MCF 10A (cell line): Measurements from ENCODE around the gene RTCB. TPM values are rescaled to one million over a fixed set of nuclear protein-coding genes. Genes with fewer than 3 reads are reported as not detected.

Source experiments
- BruUV-seq: library from RNA; stranded (reverse); fragments of 400-500 nt; replicated peaks from 2 replicates; lab custom pipeline; 2021; lab: Mats Ljungman, UMichigan
- CTCF ChIA-PET: fragments of 300-600 bp; sonication (Branson Sonifier 250); formaldehyde crosslinking; extraction: SDS; loops from one replicate; lab custom pipeline; 2021; ENCODE audit warnings: antibody characterized with exemption, inconsistent platforms; lab: Yijun Ruan, JAX
- POLR2A ChIA-PET: fragments of 300-600, 350-650 bp; sonication (Branson Sonifier 250); formaldehyde crosslinking; extraction: SDS; loops from one replicate; lab custom pipeline; 2020; ENCODE audit warnings: antibody characterized with exemption, inconsistent platforms; lab: Yijun Ruan, JAX
- DNase-seq: peaks from one replicate; pipeline ENCODE4 v3.0.0-alpha.2; 2018; ENCODE audit not compliant: unreplicated experiment
- H3K27ac Mint-ChIP-seq: one replicate; pipeline ENCODE4 v1.8.0; 2022; ENCODE audit warnings: mild to moderate bottlenecking, low read depth, mixed read lengths; ENCODE audit not compliant: unreplicated experiment
- H3K27me3 Mint-ChIP-seq: one replicate; pipeline ENCODE4 v1.8.0; 2022; ENCODE audit warnings: mixed read lengths; ENCODE audit not compliant: insufficient read depth, unreplicated experiment
- H3K36me3 Mint-ChIP-seq: one replicate; pipeline ENCODE4 v1.8.0; 2022; ENCODE audit warnings: mild to moderate bottlenecking, moderate library complexity, mixed read lengths; ENCODE audit not compliant: insufficient read depth, unreplicated experiment
- H3K4me1 Mint-ChIP-seq: one replicate; pipeline ENCODE4 v1.8.0; 2022; ENCODE audit warnings: mixed read lengths; ENCODE audit not compliant: insufficient read depth, unreplicated experiment
- H3K4me3 Mint-ChIP-seq: one replicate; pipeline ENCODE4 v1.8.0; 2022; ENCODE audit warnings: mild to moderate bottlenecking, moderate library complexity, mixed read lengths; ENCODE audit not compliant: unreplicated experiment
- H3K9me3 Mint-ChIP-seq: one replicate; pipeline ENCODE4 v1.8.0; 2022; ENCODE audit warnings: mixed read lengths; ENCODE audit not compliant: unreplicated experiment
- intact Hi-C: fragments of 100-400 bp; cut with micrococcal nuclease; formaldehyde crosslinking; loops from 2 replicates; pipeline ENCODE4 v1.14.1; 2022
- total RNA-seq: library from RNA; stranded (reverse); gene quantifications from 2 replicates; pipeline ENCODE4 v1.2.3, GENCODE V29; 2022
- TF ChIP-seq, protein P1 (sequence below): fragments of 200-600 bp; IDR thresholded peaks from one replicate; pipeline ENCODE4 v1.8.0; 2022; ENCODE audit warnings: antibody characterized with exemption, mild to moderate bottlenecking; ENCODE audit not compliant: unreplicated experiment

Gene RTCB
- total RNA-seq, 1 experiment from 2014 or later = 93.4 TPM

DNA sequence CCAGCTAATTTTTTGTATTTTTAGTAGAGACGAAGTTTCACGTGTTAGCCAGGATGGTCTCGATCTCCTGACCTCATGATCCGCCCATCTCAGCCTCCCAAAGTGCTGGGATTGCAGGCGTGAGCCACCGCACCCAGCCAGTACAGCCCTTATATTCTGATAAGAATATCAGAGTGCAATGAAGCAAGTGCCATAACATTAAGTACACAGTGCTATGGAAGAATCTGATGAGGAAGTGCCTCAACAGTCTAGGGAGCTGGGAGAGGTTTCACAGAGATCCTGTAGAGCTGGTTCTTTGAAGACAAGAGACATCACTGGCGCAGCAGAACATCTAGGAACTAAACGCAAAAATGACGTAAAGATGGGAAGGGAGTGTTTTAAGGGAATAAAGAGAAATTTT lies 2.1 kb downstream of the RTCB start:
- TF ChIP-seq, protein P1, sequence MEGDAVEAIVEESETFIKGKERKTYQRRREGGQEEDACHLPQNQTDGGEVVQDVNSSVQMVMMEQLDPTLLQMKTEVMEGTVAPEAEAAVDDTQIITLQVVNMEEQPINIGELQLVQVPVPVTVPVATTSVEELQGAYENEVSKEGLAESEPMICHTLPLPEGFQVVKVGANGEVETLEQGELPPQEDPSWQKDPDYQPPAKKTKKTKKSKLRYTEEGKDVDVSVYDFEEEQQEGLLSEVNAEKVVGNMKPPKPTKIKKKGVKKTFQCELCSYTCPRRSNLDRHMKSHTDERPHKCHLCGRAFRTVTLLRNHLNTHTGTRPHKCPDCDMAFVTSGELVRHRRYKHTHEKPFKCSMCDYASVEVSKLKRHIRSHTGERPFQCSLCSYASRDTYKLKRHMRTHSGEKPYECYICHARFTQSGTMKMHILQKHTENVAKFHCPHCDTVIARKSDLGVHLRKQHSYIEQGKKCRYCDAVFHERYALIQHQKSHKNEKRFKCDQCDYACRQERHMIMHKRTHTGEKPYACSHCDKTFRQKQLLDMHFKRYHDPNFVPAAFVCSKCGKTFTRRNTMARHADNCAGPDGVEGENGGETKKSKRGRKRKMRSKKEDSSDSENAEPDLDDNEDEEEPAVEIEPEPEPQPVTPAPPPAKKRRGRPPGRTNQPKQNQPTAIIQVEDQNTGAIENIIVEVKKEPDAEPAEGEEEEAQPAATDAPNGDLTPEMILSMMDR = no peak
- no peak for DNase-seq
- Mint-ChIP-seq H3K27me3 (no peaks in the 10 kb centered on the region), H3K4me1 (peaks cover 6% of the 10 kb centered on the region), H3K36me3 (peaks cover 62% of the 10 kb centered on the region), H3K4me3 (peak overlapping the region; percentile 90), H3K9me3 (no peaks in the 10 kb centered on the region), H3K27ac (peak overlapping the region; percentile 8)
- POLR2A ChIA-PET = interaction anchor here (0.7 to 4.6 kb wide), 5 partner anchors 9 to 66 kb away, joined by 3 to 85 read pairs (median 4); partner anchors contain the start of gene FBXO7
- CTCF ChIA-PET = interaction anchor here (1.2 to 6.4 kb wide), 4 partner anchors 11 to 65 kb away, joined by 4 to 57 read pairs (median 10); partner anchors contain the start of gene FBXO7
- BruUV-seq = no TSS peak
- intact Hi-C loops = no loop called here

DNA sequence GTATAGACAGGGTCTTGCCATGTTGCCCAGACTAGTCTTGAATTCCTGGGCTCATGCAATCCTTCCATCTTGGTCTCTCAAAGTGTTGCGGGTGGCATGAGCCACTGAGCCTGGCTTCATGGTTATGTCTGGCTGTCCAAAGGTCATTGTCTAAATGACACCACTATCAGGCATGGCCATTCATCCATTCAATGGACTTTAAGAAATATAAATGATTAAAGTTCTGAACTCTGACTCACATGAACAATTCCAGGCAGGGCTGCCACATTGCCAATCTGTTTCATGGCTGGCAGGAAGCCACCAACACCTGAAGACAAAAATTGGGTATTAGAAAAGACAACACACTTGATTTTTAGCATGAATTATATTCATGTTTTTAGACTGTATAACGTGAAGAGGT lies 4.1 kb downstream of the RTCB start:
- Mint-ChIP-seq H3K36me3 (peaks cover 76% of the 10 kb centered on the region), H3K4me1 (peaks cover 6% of the 10 kb centered on the region), H3K9me3 (no peaks in the 10 kb centered on the region), H3K27me3 (no peaks in the 10 kb centered on the region), H3K27ac (no peak overlapping the region), H3K4me3 (no peak overlapping the region)
- no peak for DNase-seq
- ChIA-PET POLR2A (interaction anchor here (1.3 kb wide), 1 partner anchor 11 kb away, joined by 3 read pairs; no protein-coding TSS in a partner anchor), CTCF (interaction anchor here (0.8 kb wide), 1 partner anchor 10 kb away, joined by 3 read pairs; no protein-coding TSS in a partner anchor)
- TF ChIP-seq, protein P1 = no peak
- intact Hi-C loops = no loop called here
- no TSS peak for BruUV-seq

DNA sequence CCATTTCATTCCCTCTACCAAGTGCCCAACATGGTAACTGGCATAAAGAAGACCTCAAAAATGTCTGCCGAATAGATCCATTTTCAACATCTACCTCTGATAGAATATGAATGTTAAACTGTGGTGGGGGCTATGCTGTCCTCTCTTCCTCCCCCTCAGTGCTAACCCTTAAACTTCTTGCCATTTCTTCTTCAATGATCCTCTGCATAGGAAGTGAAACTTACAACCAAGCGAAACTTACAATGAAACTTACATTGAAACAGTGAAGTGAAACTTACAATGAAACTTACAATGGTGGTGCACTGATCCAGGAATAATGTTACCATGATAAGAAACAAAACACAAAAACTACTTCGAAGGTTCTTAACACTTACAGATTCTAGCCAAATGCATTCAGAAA lies 4.7 kb downstream of the RTCB start:
- DNase-seq = no peak
- POLR2A ChIA-PET = interaction anchor here (1.3 kb wide), 1 partner anchor 11 kb away, joined by 3 read pairs; no protein-coding TSS in a partner anchor
- H3K4me3 Mint-ChIP-seq = no peak overlapping the region
- H3K27ac Mint-ChIP-seq = no peak overlapping the region
- peaks cover 82% of the 10 kb centered on the region for H3K36me3 Mint-ChIP-seq
- BruUV-seq = no TSS peak
- no peaks in the 10 kb centered on the region for H3K9me3 Mint-ChIP-seq
- CTCF ChIA-PET = no interaction called here
- peaks cover 6% of the 10 kb centered on the region for H3K4me1 Mint-ChIP-seq
- TF ChIP-seq, protein P1 = no peak
- intact Hi-C loops = no loop called here
- no peaks in the 10 kb centered on the region for H3K27me3 Mint-ChIP-seq

DNA sequence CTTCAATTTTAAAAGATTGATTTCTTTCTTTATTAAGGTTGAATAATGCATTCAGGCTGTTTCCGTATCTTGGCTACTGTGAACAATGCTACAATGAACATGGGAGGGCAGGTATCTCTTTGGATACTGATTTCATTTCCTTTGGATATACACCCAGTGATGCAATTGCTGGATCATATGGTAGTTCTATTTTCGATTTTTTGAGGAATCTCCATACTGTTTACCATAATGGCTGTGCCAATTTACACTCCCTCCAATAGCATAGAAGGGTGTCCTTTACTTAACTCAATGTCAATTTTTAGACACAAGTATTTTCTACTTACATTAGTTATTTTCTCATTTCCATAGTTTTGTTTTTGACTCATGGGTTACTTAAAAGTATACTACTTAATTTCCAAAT lies 8.0 kb downstream of the RTCB start:
- ChIA-PET CTCF (interaction anchor here (0.6 to 0.9 kb wide), 4 partner anchors 20 to 639 kb away, joined by 3 to 4 read pairs (median 3); no protein-coding TSS in a partner anchor), POLR2A (interaction anchor here (1.7 kb wide), 1 partner anchor 9 kb away, joined by 4 read pairs; the partner anchor contains the start of gene RTCB)
- no TSS peak for BruUV-seq
- Mint-ChIP-seq H3K36me3 (peaks cover 96% of the 10 kb centered on the region), H3K27ac (no peak overlapping the region), H3K9me3 (no peaks in the 10 kb centered on the region), H3K4me3 (no peak overlapping the region), H3K4me1 (no peaks in the 10 kb centered on the region), H3K27me3 (no peaks in the 10 kb centered on the region)
- DNase-seq = no peak
- TF ChIP-seq, protein P1 = no peak
- intact Hi-C loops = no loop called here
